Activated CD8-positive, alpha-beta T cell treated with anti-CD3 and anti-CD28 coated beads for 36 hours (primary cell): ENCODE measurements around the gene ZNF37A. TPM values are rescaled to one million over a fixed set of nuclear protein-coding genes. Genes with fewer than 3 reads are reported as not detected.

Experiments
- ATAC-seq: fragments of 200-7000 bp; cut with Tn5 transposase; one replicate; pipeline ENCODE4 v1.10.0; 2021; ENCODE audit warnings: mild to moderate bottlenecking, moderate library complexity
- CTCF ChIA-PET: fragments of 350-600 bp; sonication (Branson Sonifier 250); formaldehyde crosslinking; loops from one replicate; lab custom pipeline; 2021; ENCODE audit warnings: antibody characterized with exemption; lab: Charles Lee
- POLR2A ChIA-PET: fragments of 350-600 bp; sonication (Branson Sonifier 250); formaldehyde crosslinking; loops from one replicate; lab custom pipeline; 2021; ENCODE audit warnings: antibody characterized with exemption; lab: Charles Lee
- DNase-seq: peaks from one replicate; pipeline ENCODE4 v3.0.0-alpha.2; 2020
- H3K27ac Mint-ChIP-seq: one replicate; pipeline ENCODE4 v1.8.0; 2021; ENCODE audit warnings: mild to moderate bottlenecking, mixed read lengths
- H3K27me3 Mint-ChIP-seq: one replicate; pipeline ENCODE4 v1.8.0; 2021; ENCODE audit warnings: mixed read lengths
- H3K36me3 Mint-ChIP-seq: one replicate; pipeline ENCODE4 v1.8.0; 2021; ENCODE audit warnings: low read depth, mixed read lengths
- H3K4me1 Mint-ChIP-seq: one replicate; pipeline ENCODE4 v1.8.0; 2021; ENCODE audit warnings: low read depth, mixed read lengths
- H3K4me3 Mint-ChIP-seq: one replicate; pipeline ENCODE4 v1.8.0; 2021; ENCODE audit warnings: mild to moderate bottlenecking, moderate library complexity, mixed read lengths
- H3K9me3 Mint-ChIP-seq: one replicate; pipeline ENCODE4 v1.8.0; 2021; ENCODE audit warnings: mixed read lengths
- intact Hi-C: fragments of 100-400 bp; cut with micrococcal nuclease; formaldehyde crosslinking; loops from one replicate; pipeline ENCODE4 v1.10.0; 2022
- total RNA-seq, 2 experiments: library from RNA; stranded (reverse); gene quantifications; one replicate each; pipeline ENCODE4 v1.2.3, GENCODE V29; 2021
- TF ChIP-seq, protein P1 (sequence below): fragments of 200-600 bp; IDR thresholded peaks from one replicate; pipeline ENCODE4 v1.8.0; 2022; ENCODE audit warnings: antibody characterized with exemption, mild to moderate bottlenecking

The ZNF37A gene
- total RNA-seq, 2 experiments from 2014 or later = 22.6 to 26.0 TPM

DNA sequence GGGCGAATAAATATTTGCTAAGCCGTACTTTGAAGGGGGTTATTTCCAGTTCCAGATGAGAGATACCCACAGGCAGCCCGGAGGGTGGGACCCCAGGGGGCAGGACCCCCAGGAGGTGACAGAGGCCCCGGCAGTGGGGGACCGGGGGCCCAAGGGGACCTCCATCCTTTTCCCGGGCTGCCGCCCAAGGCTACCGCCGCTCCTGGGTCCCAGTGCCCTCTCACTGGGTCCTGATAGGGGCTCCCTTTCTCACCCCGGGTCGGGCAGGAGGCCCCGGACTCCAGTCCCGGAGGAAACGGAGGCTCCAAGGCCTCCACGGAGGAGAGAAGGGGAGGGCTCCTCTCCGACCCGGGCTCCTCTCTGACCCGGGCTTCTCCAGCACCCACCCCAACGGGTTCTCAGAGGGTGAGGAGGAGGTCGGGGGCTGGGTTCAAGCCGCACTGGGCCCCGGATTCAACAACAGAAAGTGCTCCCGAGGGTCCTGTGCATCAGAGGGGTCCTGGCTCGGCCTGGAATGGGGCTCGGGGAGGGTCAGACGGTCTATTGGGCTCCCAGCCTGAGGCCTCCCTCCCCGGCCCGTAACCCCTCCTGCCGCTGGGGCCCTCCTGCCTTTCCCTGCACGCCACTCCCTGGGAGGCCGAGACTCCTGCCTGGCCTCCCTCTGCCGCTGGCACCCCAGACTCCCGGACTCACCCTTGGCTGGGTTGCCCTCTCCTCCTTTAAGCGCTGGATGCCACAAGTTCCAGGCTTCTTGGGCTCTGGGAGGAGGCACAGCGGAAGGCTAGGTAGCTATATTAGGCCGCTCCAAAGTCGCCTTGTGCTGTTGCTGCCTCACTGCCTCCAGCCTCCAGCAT is 62.5 kb downstream of the ZNF37A start:
- TF ChIP-seq, protein P1, sequence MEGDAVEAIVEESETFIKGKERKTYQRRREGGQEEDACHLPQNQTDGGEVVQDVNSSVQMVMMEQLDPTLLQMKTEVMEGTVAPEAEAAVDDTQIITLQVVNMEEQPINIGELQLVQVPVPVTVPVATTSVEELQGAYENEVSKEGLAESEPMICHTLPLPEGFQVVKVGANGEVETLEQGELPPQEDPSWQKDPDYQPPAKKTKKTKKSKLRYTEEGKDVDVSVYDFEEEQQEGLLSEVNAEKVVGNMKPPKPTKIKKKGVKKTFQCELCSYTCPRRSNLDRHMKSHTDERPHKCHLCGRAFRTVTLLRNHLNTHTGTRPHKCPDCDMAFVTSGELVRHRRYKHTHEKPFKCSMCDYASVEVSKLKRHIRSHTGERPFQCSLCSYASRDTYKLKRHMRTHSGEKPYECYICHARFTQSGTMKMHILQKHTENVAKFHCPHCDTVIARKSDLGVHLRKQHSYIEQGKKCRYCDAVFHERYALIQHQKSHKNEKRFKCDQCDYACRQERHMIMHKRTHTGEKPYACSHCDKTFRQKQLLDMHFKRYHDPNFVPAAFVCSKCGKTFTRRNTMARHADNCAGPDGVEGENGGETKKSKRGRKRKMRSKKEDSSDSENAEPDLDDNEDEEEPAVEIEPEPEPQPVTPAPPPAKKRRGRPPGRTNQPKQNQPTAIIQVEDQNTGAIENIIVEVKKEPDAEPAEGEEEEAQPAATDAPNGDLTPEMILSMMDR = no peak
- Mint-ChIP-seq H3K4me3 (no peak overlapping the region), H3K4me1 (no peaks in the 10 kb centered on the region), H3K9me3 (peaks cover 11% of the 10 kb centered on the region), H3K27me3 (no peaks in the 10 kb centered on the region), H3K27ac (no peak overlapping the region), H3K36me3 (no peaks in the 10 kb centered on the region)
- intact Hi-C loops = no loop called here
- DNase-seq = no peak
- POLR2A ChIA-PET = no interaction called here
- no peak for ATAC-seq
- CTCF ChIA-PET = no interaction called here

DNA sequence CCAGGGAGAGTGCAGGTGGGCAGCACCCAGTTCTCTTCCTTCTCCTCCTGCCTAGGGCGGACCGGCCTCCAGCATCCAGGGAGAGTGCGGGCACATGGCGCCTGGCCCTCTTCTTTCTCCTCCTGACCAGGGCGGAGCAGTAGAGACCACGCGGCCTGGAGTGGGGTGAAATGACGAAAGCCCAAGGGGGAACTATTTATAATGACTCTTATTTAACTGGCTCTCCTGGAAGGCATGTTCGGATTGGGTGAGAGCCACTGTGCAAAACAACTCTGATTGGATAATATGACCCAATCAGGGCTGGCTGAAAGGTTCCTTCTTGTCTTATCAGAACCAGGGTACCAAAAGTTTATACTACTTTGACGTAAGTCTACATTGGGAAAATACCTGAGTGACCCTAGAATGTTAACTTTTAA is 63.1 kb downstream of the ZNF37A start:
- no peak overlapping the region for H3K27ac Mint-ChIP-seq

DNA sequence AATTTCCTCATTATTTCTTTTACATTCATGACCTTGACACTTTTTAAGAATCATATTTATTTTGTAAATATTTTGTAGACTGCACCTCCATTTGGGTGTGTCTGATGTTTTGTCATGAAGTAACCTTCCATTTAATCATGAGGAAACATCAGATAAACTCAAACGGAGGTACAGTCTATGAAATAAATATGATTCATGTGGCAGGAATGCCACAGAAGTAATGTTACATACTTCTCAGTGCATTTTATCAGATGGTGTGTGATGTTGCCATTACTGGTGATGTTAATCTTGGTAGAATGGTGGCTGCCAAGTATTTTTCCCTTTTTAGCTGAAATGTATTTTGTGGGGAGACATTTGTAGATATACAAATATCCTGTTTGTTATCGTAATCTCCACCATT is 64.9 kb downstream of the ZNF37A start:
- H3K4me3 Mint-ChIP-seq = no peak overlapping the region
- no peaks in the 10 kb centered on the region for H3K36me3 Mint-ChIP-seq
- H3K27ac Mint-ChIP-seq = no peak overlapping the region
- no peaks in the 10 kb centered on the region for H3K4me1 Mint-ChIP-seq
- ChIA-PET POLR2A (no interaction called here), CTCF (no interaction called here)
- peaks cover 14% of the 10 kb centered on the region for H3K9me3 Mint-ChIP-seq
- ATAC-seq (no peak), DNase-seq (no peak)
- TF ChIP-seq, protein P1 = no peak
- intact Hi-C loops = no loop called here
- no peaks in the 10 kb centered on the region for H3K27me3 Mint-ChIP-seq

More for the DNA sequence above, 63.1 kb downstream of the ZNF37A start:
- no peaks in the 10 kb centered on the region for H3K4me1 Mint-ChIP-seq
- ChIA-PET POLR2A (no interaction called here), CTCF (no interaction called here)
- intact Hi-C loops = no loop called here
- peaks cover 14% of the 10 kb centered on the region for H3K9me3 Mint-ChIP-seq
- H3K4me3 Mint-ChIP-seq = no peak overlapping the region
- ATAC-seq (no peak), DNase-seq (no peak)
- no peaks in the 10 kb centered on the region for H3K27me3 Mint-ChIP-seq
- TF ChIP-seq, protein P1 = no peak
- no peaks in the 10 kb centered on the region for H3K36me3 Mint-ChIP-seq

DNA sequence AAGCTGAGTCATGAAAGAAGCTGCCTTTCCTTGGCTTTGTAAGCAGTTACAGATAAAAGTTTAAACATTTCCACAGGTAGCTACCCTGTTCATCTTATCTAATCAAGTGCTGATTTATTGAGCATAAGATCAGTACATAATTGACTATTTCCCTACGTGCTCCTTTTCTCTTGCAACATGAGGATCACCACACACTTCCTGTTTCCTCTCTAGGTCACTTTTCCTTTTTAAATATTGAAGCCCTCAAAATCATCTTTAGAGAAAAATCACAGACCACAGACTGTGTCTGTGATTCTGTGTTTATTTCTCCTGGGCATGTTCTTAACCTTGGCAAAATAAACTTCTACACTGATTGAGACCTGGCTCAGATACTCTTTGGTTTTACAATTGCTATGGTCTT is 69.5 kb downstream of the ZNF37A start:
- H3K4me1 Mint-ChIP-seq = no peaks in the 10 kb centered on the region

DNA sequence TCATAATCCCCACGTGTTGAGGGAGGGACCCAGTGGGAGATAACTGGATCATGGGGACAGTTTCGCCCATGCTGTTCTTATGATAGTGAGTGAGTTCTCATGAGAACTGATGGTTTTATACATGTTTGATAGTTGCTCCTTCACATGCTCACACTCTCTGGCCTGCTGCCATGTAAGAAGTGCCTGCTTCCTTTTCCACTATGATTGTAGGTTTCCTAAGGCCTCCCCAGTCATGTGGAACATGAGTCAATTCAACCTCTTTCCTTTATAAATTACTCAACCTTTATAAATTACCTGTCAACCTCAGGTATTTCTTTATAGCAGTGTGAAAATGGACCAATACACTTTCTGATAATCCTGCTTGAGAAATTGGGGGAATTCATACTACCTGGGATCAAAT is 80.2 kb downstream of the ZNF37A start:
- Mint-ChIP-seq H3K27ac (no peak overlapping the region), H3K4me1 (no peaks in the 10 kb centered on the region), H3K27me3 (no peaks in the 10 kb centered on the region), H3K36me3 (no peaks in the 10 kb centered on the region), H3K4me3 (no peak overlapping the region), H3K9me3 (no peaks in the 10 kb centered on the region)
- DNase-seq (no peak), ATAC-seq (no peak)
- CTCF ChIA-PET = no interaction called here
- TF ChIP-seq, protein P1 = no peak
- intact Hi-C loops = no loop called here
- POLR2A ChIA-PET = no interaction called here

More for the DNA sequence above, 69.5 kb downstream of the ZNF37A start:
- Mint-ChIP-seq H3K27ac (no peak overlapping the region), H3K9me3 (peaks cover 14% of the 10 kb centered on the region), H3K27me3 (no peaks in the 10 kb centered on the region), H3K4me3 (no peak overlapping the region), H3K36me3 (no peaks in the 10 kb centered on the region)
- TF ChIP-seq, protein P1 = no peak
- ChIA-PET POLR2A (no interaction called here), CTCF (no interaction called here)
- no peak for DNase-seq
- ATAC-seq = no peak
- intact Hi-C loops = no loop called here
